Muscle layer of colon (tissue), 2 donors: ENCODE measurements around the gene C19orf67.

Experiments
- H3K27ac ChIP-seq: one replicate; pipeline ENCODE4 v1.7.0; 2013; ENCODE audit warnings: low read depth, mild to moderate bottlenecking, low read length, moderate library complexity
- H3K27me3 ChIP-seq, 2 donors: one replicate each; pipeline ENCODE4 v1.7.0; 2013; ENCODE audit warnings: low read length in 2 of 2, mild to moderate bottlenecking in 2 of 2; ENCODE audit not compliant: insufficient read depth in 2 of 2, control insufficient read depth in 1 of 2
- H3K36me3 ChIP-seq: one replicate; pipeline ENCODE4 v1.7.0; 2013; ENCODE audit warnings: mild to moderate bottlenecking, low read length; ENCODE audit not compliant: insufficient read depth
- H3K4me1 ChIP-seq: one replicate; pipeline ENCODE4 v1.7.0; 2013; ENCODE audit warnings: mild to moderate bottlenecking, low read length; ENCODE audit not compliant: insufficient read depth
- H3K4me3 ChIP-seq, 2 donors: one replicate each; pipeline ENCODE4 v1.7.0; 2013; ENCODE audit warnings: low read length in 2 of 2, low read depth in 1 of 2, mild to moderate bottlenecking in 1 of 2, moderate library complexity in 1 of 2
- H3K9ac ChIP-seq: one replicate; pipeline ENCODE4 v1.7.0; 2013; ENCODE audit warnings: low read length
- H3K9me3 ChIP-seq: one replicate; pipeline ENCODE4 v1.7.0; 2013; ENCODE audit warnings: mild to moderate bottlenecking, low read length
- donor health status: abdominal sarcoma.
- donor health status: Adenocarcinoma of cecum.

The C19orf67 gene

GRCh38 chr19:14085309-14085995 is at the start of gene C19orf67:
Gene C19orf67, minus strand, starts transcription at chr19:14085783. Its CDS starts 156 bp downstream, at chr19:14085627.
- Histone ChIP-seq H3K27me3 (no peaks in the 10 kb centered on the region), H3K9me3 (no peaks in the 10 kb centered on the region), H3K36me3 (peaks cover 14% of the 10 kb centered on the region), H3K4me1 (peaks cover 18% of the 10 kb centered on the region), H3K4me3 (no peak within 1 kb of the TSS), H3K9ac (no peak within 1 kb of the TSS), H3K27ac (no peak within 1 kb of the TSS)

- H3K4me1 ChIP-seq: peaks cover 15% of the 10 kb centered on the region
- H3K36me3 ChIP-seq: no peaks in the 10 kb centered on the region
- no peaks in the 10 kb centered on the region for H3K27me3 ChIP-seq
- no peaks in the 10 kb centered on the region for H3K9me3 ChIP-seq
- H3K27ac ChIP-seq: no peak overlapping the region
- H3K9ac ChIP-seq: no peak overlapping the region
- no peak overlapping the region for H3K4me3 ChIP-seq
These were observed 49.8 kb upstream of the C19orf67 start for GRCh38 chr19:14135355-14135754.

GRCh38 chr19:14127929-14128509 is 42.4 kb upstream of the C19orf67 start:
- no peaks in the 10 kb centered on the region for H3K9me3 ChIP-seq
- H3K9ac ChIP-seq: no peak overlapping the region
- H3K27ac ChIP-seq: no peak overlapping the region
- no peaks in the 10 kb centered on the region for H3K36me3 ChIP-seq
- H3K4me1 ChIP-seq: no peaks in the 10 kb centered on the region
- H3K4me3 ChIP-seq: no peak overlapping the region
- no peaks in the 10 kb centered on the region for H3K27me3 ChIP-seq

GRCh38 chr19:14127176-14127575 is 41.6 kb upstream of the C19orf67 start:
- no peak overlapping the region for H3K9ac ChIP-seq
- H3K36me3 ChIP-seq: no peaks in the 10 kb centered on the region
- no peak overlapping the region for H3K4me3 ChIP-seq
- H3K27me3 ChIP-seq: no peaks in the 10 kb centered on the region
- no peaks in the 10 kb centered on the region for H3K9me3 ChIP-seq
- no peaks in the 10 kb centered on the region for H3K4me1 ChIP-seq
- no peak overlapping the region for H3K27ac ChIP-seq

GRCh38 chr19:14122924-14123323 is 37.3 kb upstream of the C19orf67 start:
- Histone ChIP-seq H3K36me3 (no peaks in the 10 kb centered on the region), H3K27ac (no peak overlapping the region), H3K9ac (no peak overlapping the region), H3K4me1 (peaks cover 17% of the 10 kb centered on the region), H3K4me3 (no peak overlapping the region), H3K27me3 (no peaks in the 10 kb centered on the region), H3K9me3 (no peaks in the 10 kb centered on the region)

DNA sequence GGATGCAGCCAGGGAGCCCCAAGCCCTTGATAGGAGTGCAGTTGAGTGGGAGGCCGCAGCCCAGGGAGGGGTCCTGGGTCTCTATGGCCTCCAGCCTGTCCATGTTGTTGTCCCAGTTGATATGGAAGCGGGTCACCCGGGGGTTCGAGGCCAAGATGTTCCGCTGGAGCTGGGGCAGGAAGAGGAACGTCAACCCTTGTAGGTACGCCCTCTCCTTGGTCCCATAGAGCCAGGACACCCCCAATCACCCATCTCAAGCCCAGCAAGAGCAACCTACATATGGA is 34.9 kb upstream of the C19orf67 start:
- no peak overlapping the region for H3K9ac ChIP-seq
- peaks cover 32% of the 10 kb centered on the region for H3K4me1 ChIP-seq
- H3K27me3 ChIP-seq: no peaks in the 10 kb centered on the region
- H3K9me3 ChIP-seq: no peaks in the 10 kb centered on the region
- no peak overlapping the region for H3K4me3 ChIP-seq
- H3K27ac ChIP-seq: no peak overlapping the region
- no peaks in the 10 kb centered on the region for H3K36me3 ChIP-seq

GRCh38 chr19:14119644-14120496 is 34.3 kb upstream of the C19orf67 start:
- Histone ChIP-seq H3K27me3 (no peaks in the 10 kb centered on the region), H3K4me1 (peaks cover 34% of the 10 kb centered on the region), H3K9me3 (no peaks in the 10 kb centered on the region), H3K27ac (peak overlapping the region; percentile 91), H3K9ac (no peak overlapping the region), H3K36me3 (no peaks in the 10 kb centered on the region), H3K4me3 (no peak overlapping the region)

- no peaks in the 10 kb centered on the region for H3K9me3 ChIP-seq
- H3K4me1 ChIP-seq: peaks cover 35% of the 10 kb centered on the region
- H3K27ac ChIP-seq: peak overlapping the region; percentile 91
- H3K9ac ChIP-seq: peak overlapping the region; percentile 69
- H3K4me3 ChIP-seq: peak overlapping the region in 1 of 2 donors; percentile 65
- no peaks in the 10 kb centered on the region for H3K27me3 ChIP-seq
- no peaks in the 10 kb centered on the region for H3K36me3 ChIP-seq
These were observed 33.6 kb upstream of the C19orf67 start for GRCh38 chr19:14119146-14119545.

DNA sequence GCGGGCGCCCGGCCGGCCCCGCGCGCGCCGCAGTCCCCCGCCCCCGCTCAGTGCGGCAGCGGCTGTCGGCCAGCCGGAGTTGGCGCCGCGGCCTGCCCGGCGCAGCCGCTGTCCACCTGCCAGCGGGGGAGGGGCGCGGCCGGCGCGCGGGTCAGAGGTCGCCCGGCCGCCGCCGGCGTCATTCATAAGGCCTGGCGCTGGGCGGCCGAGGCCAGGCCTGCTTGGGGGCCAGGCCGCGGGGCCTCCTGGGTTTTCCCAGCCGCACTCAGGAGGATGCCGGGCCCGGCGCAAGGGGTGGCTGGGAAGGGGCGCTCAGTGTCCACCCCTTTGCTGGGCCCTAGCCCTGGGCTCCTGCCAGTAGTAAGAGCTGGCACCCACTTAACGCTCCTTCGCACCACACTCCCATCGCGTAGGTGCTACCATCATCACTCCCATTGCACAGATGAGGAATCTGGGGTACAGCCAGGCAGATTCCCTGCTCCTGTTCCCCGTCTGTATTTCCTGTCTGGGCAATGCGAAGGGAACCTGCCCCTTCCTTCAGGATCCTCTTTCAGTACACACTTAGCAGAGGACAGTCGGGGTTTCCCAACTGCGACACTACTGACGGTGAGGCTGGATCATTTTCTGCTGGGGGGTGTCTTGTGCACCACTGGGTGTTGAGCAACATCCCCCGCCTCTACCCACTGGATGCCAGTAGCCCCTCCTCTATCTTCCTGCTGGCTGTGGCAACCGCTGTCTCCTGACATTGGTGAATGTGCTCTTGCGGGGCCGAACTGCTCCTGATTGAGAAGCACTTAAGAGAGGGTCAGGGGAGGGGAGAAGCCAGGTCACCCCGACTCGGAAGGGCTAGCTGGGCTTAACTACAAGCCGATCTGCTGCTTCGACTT is 32.8 kb upstream of the C19orf67 start:
- Histone ChIP-seq H3K9me3 (no peaks in the 10 kb centered on the region), H3K4me1 (peaks cover 42% of the 10 kb centered on the region)

GRCh38 chr19:14117668-14118164 is 32.1 kb upstream of the C19orf67 start, which contains the start of gene PRKACA:
Gene PRKACA, minus strand, starts transcription at chr19:14117762. Its CDS starts 215 bp downstream, at chr19:14117547.
- peaks cover 49% of the 10 kb centered on the region for H3K4me1 ChIP-seq

More for the DNA sequence above, 32.8 kb upstream of the C19orf67 start:
- Histone ChIP-seq H3K9ac (peak overlapping the region; percentile 69), H3K27ac (peak overlapping the region; percentile 91), H3K27me3 (no peaks in the 10 kb centered on the region), H3K4me3 (peak overlapping the region; percentile 40 to 65), H3K36me3 (no peaks in the 10 kb centered on the region)

More at GRCh38 chr19:14117668-14118164, 32.1 kb upstream of the C19orf67 start, which contains the start of gene PRKACA:
- Histone ChIP-seq H3K9ac (peak within 1 kb of the TSS; percentile 69), H3K4me3 (peak within 1 kb of the TSS; percentile 91 to 95), H3K27me3 (no peaks in the 10 kb centered on the region), H3K9me3 (no peaks in the 10 kb centered on the region), H3K36me3 (no peaks in the 10 kb centered on the region), H3K27ac (peak within 1 kb of the TSS; percentile 91)
